Sigmoid colon (tissue), 3 donors: ENCODE results near the gene ZNF577.
"Not testable (repeated sequence)": the region's sequence is repeated elsewhere in the genome, so short reads cannot be mapped to it uniquely, and the experiment has no call there.

Experiments used
- POLR2A ChIP-seq, 2 donors: fragments of 450-650 bp; IDR thresholded peaks; one replicate each; pipeline ENCODE4 v1.6.1; 2016; ENCODE audit warnings: antibody characterized with exemption in 2 of 2, mild to moderate bottlenecking in 2 of 2, moderate library complexity in 2 of 2
- TF ChIP-seq, protein P1 (sequence below), 4 experiments: fragments of 450-650 bp in 3 of 4; fragments of 200-600 bp in 1 of 4; IDR thresholded peaks; one replicate each; pipeline ENCODE4 v1.5.1; 2016 to 2019; ENCODE audit warnings: antibody characterized with exemption in 4 of 4, mild to moderate bottlenecking in 3 of 4, moderate library complexity in 2 of 4

DNA sequence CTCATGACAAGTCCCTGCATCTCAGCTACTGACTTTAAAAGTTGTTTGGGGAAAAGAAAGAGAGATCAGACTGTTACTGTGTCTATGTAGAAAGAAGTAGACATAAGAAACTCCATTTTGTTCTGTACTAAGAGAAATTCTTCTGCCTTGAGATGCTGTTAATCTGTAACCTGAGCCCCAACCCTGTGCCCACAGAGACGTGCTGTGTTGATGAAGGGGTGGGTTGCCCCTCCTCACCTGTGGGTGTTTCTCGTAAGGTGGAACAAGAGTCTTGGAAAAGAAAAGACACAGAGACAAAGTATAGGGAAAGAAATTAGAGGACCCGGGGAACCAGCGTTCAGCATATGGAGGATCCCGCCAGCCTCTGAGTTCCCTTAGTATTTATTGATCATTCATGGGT, 20.2 kb upstream of the ZNF577 start:
- TF ChIP-seq, protein P1, sequence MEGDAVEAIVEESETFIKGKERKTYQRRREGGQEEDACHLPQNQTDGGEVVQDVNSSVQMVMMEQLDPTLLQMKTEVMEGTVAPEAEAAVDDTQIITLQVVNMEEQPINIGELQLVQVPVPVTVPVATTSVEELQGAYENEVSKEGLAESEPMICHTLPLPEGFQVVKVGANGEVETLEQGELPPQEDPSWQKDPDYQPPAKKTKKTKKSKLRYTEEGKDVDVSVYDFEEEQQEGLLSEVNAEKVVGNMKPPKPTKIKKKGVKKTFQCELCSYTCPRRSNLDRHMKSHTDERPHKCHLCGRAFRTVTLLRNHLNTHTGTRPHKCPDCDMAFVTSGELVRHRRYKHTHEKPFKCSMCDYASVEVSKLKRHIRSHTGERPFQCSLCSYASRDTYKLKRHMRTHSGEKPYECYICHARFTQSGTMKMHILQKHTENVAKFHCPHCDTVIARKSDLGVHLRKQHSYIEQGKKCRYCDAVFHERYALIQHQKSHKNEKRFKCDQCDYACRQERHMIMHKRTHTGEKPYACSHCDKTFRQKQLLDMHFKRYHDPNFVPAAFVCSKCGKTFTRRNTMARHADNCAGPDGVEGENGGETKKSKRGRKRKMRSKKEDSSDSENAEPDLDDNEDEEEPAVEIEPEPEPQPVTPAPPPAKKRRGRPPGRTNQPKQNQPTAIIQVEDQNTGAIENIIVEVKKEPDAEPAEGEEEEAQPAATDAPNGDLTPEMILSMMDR (IDR thresholded peaks at IDR 0.05), result not testable (repeated sequence)
- TF ChIP-seq POLR2A (IDR thresholded peaks at IDR 0.05), result not testable (repeated sequence)
